Uterus (tissue), 2 donors: ENCODE data around the gene MS4A1.

Source experiments
- POLR2A ChIP-seq, 2 donors: fragments of 450-650 bp; IDR thresholded peaks; one replicate each; pipeline ENCODE4 v1.6.1; 2016; ENCODE audit warnings: antibody characterized with exemption in 2 of 2, mild to moderate bottlenecking in 1 of 2, moderate library complexity in 1 of 2
- TF ChIP-seq, protein P1 (sequence below), 4 experiments: fragments of 200-600 bp in 2 of 4; fragments of 450-650 bp in 2 of 4; sonication (generic) in 2 of 4; IDR thresholded peaks; one replicate each; pipeline ENCODE4 v1.5.1; 2016 to 2019; ENCODE audit warnings: antibody characterized with exemption in 4 of 4, mild to moderate bottlenecking in 2 of 4, moderate library complexity in 1 of 4

- TF ChIP-seq, protein P1, sequence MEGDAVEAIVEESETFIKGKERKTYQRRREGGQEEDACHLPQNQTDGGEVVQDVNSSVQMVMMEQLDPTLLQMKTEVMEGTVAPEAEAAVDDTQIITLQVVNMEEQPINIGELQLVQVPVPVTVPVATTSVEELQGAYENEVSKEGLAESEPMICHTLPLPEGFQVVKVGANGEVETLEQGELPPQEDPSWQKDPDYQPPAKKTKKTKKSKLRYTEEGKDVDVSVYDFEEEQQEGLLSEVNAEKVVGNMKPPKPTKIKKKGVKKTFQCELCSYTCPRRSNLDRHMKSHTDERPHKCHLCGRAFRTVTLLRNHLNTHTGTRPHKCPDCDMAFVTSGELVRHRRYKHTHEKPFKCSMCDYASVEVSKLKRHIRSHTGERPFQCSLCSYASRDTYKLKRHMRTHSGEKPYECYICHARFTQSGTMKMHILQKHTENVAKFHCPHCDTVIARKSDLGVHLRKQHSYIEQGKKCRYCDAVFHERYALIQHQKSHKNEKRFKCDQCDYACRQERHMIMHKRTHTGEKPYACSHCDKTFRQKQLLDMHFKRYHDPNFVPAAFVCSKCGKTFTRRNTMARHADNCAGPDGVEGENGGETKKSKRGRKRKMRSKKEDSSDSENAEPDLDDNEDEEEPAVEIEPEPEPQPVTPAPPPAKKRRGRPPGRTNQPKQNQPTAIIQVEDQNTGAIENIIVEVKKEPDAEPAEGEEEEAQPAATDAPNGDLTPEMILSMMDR (IDR thresholded peaks at IDR 0.05), result no peak
- TF ChIP-seq POLR2A (IDR thresholded peaks at IDR 0.05), result no peak
These were observed 59.7 kb downstream of the MS4A1 start, which contains the start of gene MS4A13 for GRCh38 chr11:60515144-60515855.
